IMR-90 (cell line): ENCODE results near the gene KIF3B. TPM values are rescaled to one million over a fixed set of nuclear protein-coding genes. Genes with fewer than 3 reads are reported as not detected.
"Not testable (repeated sequence)": the region's sequence is repeated elsewhere in the genome, so short reads cannot be mapped to it uniquely, and the experiment has no call there.

Source experiments
- ATAC-seq: fragments of 200-7000 bp; cut with Tn5 transposase; 2 replicates; pipeline ENCODE4 v1.9.1; 2020; ENCODE audit warnings: low read depth, mild to moderate bottlenecking, moderate library complexity
- BruUV-seq: library from RNA; stranded (reverse); fragments of 400-500 nt; replicated peaks from 2 replicates; lab custom pipeline; 2021; lab: Mats Ljungman, UMichigan
- CTCF ChIA-PET: fragments of 300-600 bp; formaldehyde crosslinking; extraction: SDS; loops from one replicate; lab custom pipeline; 2021; ENCODE audit warnings: antibody characterized with exemption; lab: Yijun Ruan, JAX
- POLR2A ChIA-PET: fragments of 300-600 bp; sonication (Branson Sonifier 250); formaldehyde crosslinking; loops from one replicate; lab custom pipeline; 2022; ENCODE audit warnings: antibody characterized with exemption; ENCODE audit not compliant: unreplicated experiment; lab: Charles Lee
- DNase-seq: peaks from one replicate; pipeline ENCODE4 v3.0.0; 2013
- H2AFZ ChIP-seq: replicated peaks from 2 replicates; pipeline ENCODE3; 2013; ENCODE audit warnings: low read length, mild to moderate bottlenecking; ENCODE audit not compliant: poor library complexity
- H2AK5ac ChIP-seq: 2 replicates; pipeline ENCODE4 v1.6.1; 2013; ENCODE audit warnings: low read depth, low read length, inconsistent platforms
- H2AK9ac ChIP-seq: replicated peaks from 2 replicates; pipeline ENCODE3; 2013; ENCODE audit warnings: mild to moderate bottlenecking, low read depth, low read length, moderate library complexity; ENCODE audit not compliant: poor library complexity
- H2BK120ac ChIP-seq: 2 replicates; pipeline ENCODE4 v1.6.1; 2013; ENCODE audit warnings: low read depth, low read length, inconsistent platforms
- H2BK15ac ChIP-seq: 3 replicates; pipeline ENCODE4 v1.6.1; 2013; ENCODE audit warnings: low read depth, low read length, inconsistent platforms
- H2BK20ac ChIP-seq: 2 replicates; pipeline ENCODE4 v1.6.1; 2013; ENCODE audit warnings: low read depth, mild to moderate bottlenecking, inconsistent platforms, low read length, moderate library complexity
- H2BK5ac ChIP-seq: 2 replicates; pipeline ENCODE4 v1.6.1; 2013; ENCODE audit warnings: mild to moderate bottlenecking, low read depth, low read length, inconsistent platforms; ENCODE audit not compliant: poor library complexity, severe bottlenecking
- H3K14ac ChIP-seq: replicated peaks from 2 replicates; pipeline ENCODE4 v1.6.1; 2013; ENCODE audit warnings: low read depth, low read length, inconsistent platforms
- H3K18ac ChIP-seq: 2 replicates; pipeline ENCODE4 v1.6.1; 2013; ENCODE audit warnings: low read depth, low read length, control low read depth
- H3K23ac ChIP-seq: 2 replicates; pipeline ENCODE4 v1.6.1; 2013; ENCODE audit warnings: low read depth, low read length, inconsistent platforms
- H3K27ac ChIP-seq: 2 replicates; pipeline ENCODE4 v1.5.1; 2013; ENCODE audit warnings: mild to moderate bottlenecking, control low read depth, low read length; ENCODE audit not compliant: insufficient read depth
- H3K27me3 ChIP-seq: 2 replicates; pipeline ENCODE4 v1.6.1; 2013; ENCODE audit warnings: low read length; ENCODE audit not compliant: control insufficient read depth, insufficient read depth
- H3K36me3 ChIP-seq: 2 replicates; pipeline ENCODE4 v1.6.1; 2013; ENCODE audit warnings: low read length, mixed read lengths; ENCODE audit not compliant: control insufficient read depth, insufficient read depth
- H3K4ac ChIP-seq: 2 replicates; pipeline ENCODE4 v1.6.1; 2013; ENCODE audit warnings: low read depth, low read length, inconsistent platforms
- H3K4me1 ChIP-seq: 2 replicates; pipeline ENCODE4 v1.6.1; 2013; ENCODE audit warnings: low read length, mixed read lengths; ENCODE audit not compliant: control insufficient read depth, insufficient read depth
- H3K4me2 ChIP-seq: 2 replicates; pipeline ENCODE4 v1.6.1; 2013; ENCODE audit warnings: low read depth, mild to moderate bottlenecking, control low read depth, low read length, moderate library complexity
- H3K4me3 ChIP-seq: 2 replicates; pipeline ENCODE4 v1.5.1; 2013; ENCODE audit warnings: low read depth, mild to moderate bottlenecking, control low read depth, low read length, moderate library complexity; ENCODE audit not compliant: insufficient read depth
- H3K56ac ChIP-seq: 2 replicates; pipeline ENCODE4 v1.6.1; 2013; ENCODE audit warnings: low read length, inconsistent platforms; ENCODE audit not compliant: insufficient read depth; ENCODE audit errors: extremely low read depth
- H3K79me1 ChIP-seq, 2 experiments: 2 replicates each; pipeline ENCODE4 v1.6.1; 2013; ENCODE audit warnings: low read length in 2 of 2, inconsistent platforms in 1 of 2, low read depth in 1 of 2
- H3K9ac ChIP-seq: 2 replicates; pipeline ENCODE4 v1.6.1; 2013; ENCODE audit warnings: low read depth, low read length, control low read depth
- H3K9me1 ChIP-seq: 2 replicates; pipeline ENCODE4 v1.6.1; 2013; ENCODE audit warnings: low read length, inconsistent platforms; ENCODE audit not compliant: insufficient read depth
- H3K9me3 ChIP-seq: 2 replicates; pipeline ENCODE4 v1.6.1; 2013; ENCODE audit warnings: low read length; ENCODE audit not compliant: control insufficient read depth, insufficient read depth
- H4K20me1 ChIP-seq: 2 replicates; pipeline ENCODE4 v1.6.1; 2013; ENCODE audit warnings: low read length, inconsistent platforms; ENCODE audit not compliant: insufficient read depth
- H4K5ac ChIP-seq: 2 replicates; pipeline ENCODE4 v1.6.1; 2013; ENCODE audit warnings: mild to moderate bottlenecking, low read depth, low read length, control low read depth
- H4K8ac ChIP-seq, 2 experiments: 2 replicates each; pipeline ENCODE4 v1.6.1; 2013; ENCODE audit warnings: low read depth in 2 of 2, low read length in 2 of 2, control low read depth in 1 of 2, inconsistent platforms in 1 of 2
- H4K91ac ChIP-seq: 2 replicates; pipeline ENCODE4 v1.6.1; 2013; ENCODE audit warnings: low read depth, low read length, inconsistent platforms; ENCODE audit not compliant: insufficient read depth
- CEBPB ChIP-seq: IDR thresholded peaks from 2 replicates; pipeline ENCODE4 v1.6.1; 2012; ENCODE audit warnings: low read depth, low read length, improper control_type of control experiment
- WGBS, 2 experiments: methylation state at CpG; one replicate each; pipeline versions ENCODE4 v1.1.5 to v1.1.7; 2013; ENCODE audit warnings: missing lambda C conversion rate in 2 of 2; ENCODE audit not compliant: insufficient read length in 1 of 2; ENCODE audit errors: extremely low coverage in 2 of 2; 5-methylcytosine and 5-hydroxymethylcytosine counted together
- dilution Hi-C: fragments of 300-500 bp; cut with HindIII; formaldehyde crosslinking; loops from one replicate; pipeline ENCODE4 v1.14.3; 2018; ENCODE audit warnings: low sequenced_read_pairs; ENCODE audit not compliant: unreplicated experiment
- in situ Hi-C: fragments of 300-500 bp; cut with MboI; formaldehyde crosslinking; loops from 3 replicates; pipeline ENCODE4 v1.14.3; 2019; ENCODE audit warnings: low sequenced_read_pairs, inconsistent platforms, mixed read lengths
- intact Hi-C: fragments of 100-400 bp; cut with micrococcal nuclease; formaldehyde crosslinking; loops from 2 replicates; pipeline ENCODE4 v1.10.0; 2022
- polyA plus RNA-seq, 3 experiments: library from polyadenylated mRNA; depleted of rRNA; stranded (reverse); fragments of >200 nt; gene quantifications; 2 replicates each; pipeline ENCODE4 v1.2.3, GENCODE V29; 2012; ENCODE audit warnings: low replicate concordance in 1 of 3
- total RNA-seq: library from RNA; depleted of rRNA; stranded (reverse); fragments of >200 nt; gene quantifications from 2 replicates; pipeline ENCODE4 v1.2.3, GENCODE V29; 2012

Gene KIF3B
- total and polyA plus RNA-seq, 2 of the 4 experiments (the other 2 are of a cell fraction) = 17.1 to 28.1 TPM

GRCh38 chr20:32341053-32341452, 63.6 kb downstream of the KIF3B start:
- dilution Hi-C loops = not testable (repeated sequence)

More at GRCh38 chr20:32341053-32341452, 63.6 kb downstream of the KIF3B start:
- H3K27ac ChIP-seq, H3K4ac ChIP-seq, H4K8ac ChIP-seq, H3K9me3 ChIP-seq, H3K4me3 ChIP-seq, H4K5ac ChIP-seq, H3K56ac ChIP-seq, H2AK5ac ChIP-seq, H2BK15ac ChIP-seq, in situ Hi-C loops, ATAC-seq, H3K23ac ChIP-seq, H4K91ac ChIP-seq, H3K4me2 ChIP-seq, H4K20me1 ChIP-seq, intact Hi-C loops, CTCF ChIA-PET, H3K79me1 ChIP-seq, H2BK120ac ChIP-seq, H2AFZ ChIP-seq, H2BK20ac ChIP-seq, H3K27me3 ChIP-seq, H2BK5ac ChIP-seq, H2AK9ac ChIP-seq, H3K18ac ChIP-seq, DNase-seq, POLR2A ChIA-PET, H3K9ac ChIP-seq, H3K14ac ChIP-seq, BruUV-seq, H3K36me3 ChIP-seq: not testable (repeated sequence)
- 0 out of 2 replicates have a peak, but pooled peaks have one; percentile 9 for TF ChIP-seq CEBPB
- no CpG with 5 or more reads among the region's 2 CpGs for WGBS, 2 experiments
- Histone ChIP-seq H3K9me1 (peaks cover 15% of the 10 kb centered on the region), H3K4me1 (peaks cover 12% of the 10 kb centered on the region)
